Measurements from ENCODE around the gene MRPS12.

- no peak for TF ChIP-seq CTCF (IDR thresholded peaks at IDR 0.05)
- no peak for TF ChIP-seq POLR2A (IDR thresholded peaks at IDR 0.05; ENCODE audit: low read depth)
These were observed 20.4 kb downstream of the MRPS12 start for GRCh38 chr19:38951187-38951586.
